Vagina (tissue), 2 donors: ENCODE results near the gene SMIM21. TPM values are rescaled to one million over a fixed set of nuclear protein-coding genes. Genes with fewer than 3 reads are reported as not detected.

ENCODE experiments used
- DNase-seq, 2 donors: peaks; one replicate each; pipeline ENCODE4 v3.0.0-alpha.2; 2017; ENCODE audit errors: extremely low spot score in 2 of 2
- H3K27ac ChIP-seq: fragments of 200-600 bp; sonication (generic); one replicate; pipeline ENCODE4 v1.5.1; 2019
- H3K27me3 ChIP-seq: fragments of 200-600 bp; sonication (generic); one replicate; pipeline ENCODE4 v1.5.1; 2019
- H3K36me3 ChIP-seq, 2 donors: fragments of 200-600 bp; sonication (generic); one replicate each; pipeline ENCODE4 v1.5.1; 2017 to 2019
- H3K4me1 ChIP-seq: fragments of 200-600 bp; sonication (generic); one replicate; pipeline ENCODE4 v1.5.1; 2019
- H3K4me3 ChIP-seq, 2 donors: fragments of 200-600 bp; sonication (generic); 1 replicate in 1 of 2; 2 replicates in 1 of 2; pipeline ENCODE4 v1.5.1; 2016 to 2019
- H3K9me3 ChIP-seq: fragments of 200-600 bp; sonication (generic); one replicate; pipeline ENCODE4 v1.5.1; 2019
- POLR2A ChIP-seq, 2 donors: fragments of 450-650 bp; IDR thresholded peaks; one replicate each; pipeline ENCODE4 v1.6.1; 2017; ENCODE audit warnings: antibody characterized with exemption in 2 of 2, mild to moderate bottlenecking in 2 of 2, moderate library complexity in 2 of 2
- POLR2AphosphoS5 ChIP-seq, 2 donors: sonication (generic); formaldehyde crosslinking; IDR thresholded peaks; one replicate each; pipeline ENCODE4 v1.9.0; 2017; ENCODE audit warnings: antibody characterized with exemption in 2 of 2, mild to moderate bottlenecking in 2 of 2, low read depth in 1 of 2; ENCODE audit not compliant: insufficient read depth in 1 of 2
- intact Hi-C: fragments of 100-400 bp; cut with DNase I; formaldehyde crosslinking; loops from one replicate; pipeline ENCODE4 v1.15.1; 2023
- total RNA-seq: library from RNA; depleted of rRNA; stranded (reverse); fragments of >200 nt; gene quantifications from one replicate; pipeline ENCODE4 v1.2.3, GENCODE V29; 2016
- TF ChIP-seq, protein P1 (sequence below), 3 experiments: fragments of 450-650 bp in 2 of 3; fragments of 200-600 bp in 1 of 3; sonication (generic) in 1 of 3; IDR thresholded peaks; one replicate each; pipeline ENCODE4 v1.5.1; 2017 to 2019; ENCODE audit warnings: antibody characterized with exemption in 3 of 3, mild to moderate bottlenecking in 2 of 3, moderate library complexity in 2 of 3

SMIM21 gene
- total RNA-seq, 1 donor from 2014 or later = not detected

DNA sequence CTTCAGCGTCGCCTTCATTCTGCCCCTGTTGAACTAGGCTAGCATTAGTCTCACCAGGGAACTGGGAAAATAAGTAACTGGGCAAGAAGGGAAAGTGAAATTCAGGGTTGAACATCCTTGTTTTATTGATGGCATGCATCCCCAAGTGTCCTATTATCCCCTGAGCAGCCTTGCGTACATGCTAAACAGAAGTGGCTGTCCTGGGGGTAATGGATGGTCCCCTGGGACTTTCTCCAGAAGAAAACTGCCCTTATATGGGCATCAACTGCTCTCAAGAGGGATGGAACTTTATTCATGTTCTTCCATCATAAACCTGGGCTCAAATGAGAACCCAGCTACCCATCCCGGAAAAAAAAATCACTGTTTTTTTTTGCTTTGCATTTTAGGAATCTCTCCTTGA lies 11.8 kb upstream of the SMIM21 start:
- Histone ChIP-seq H3K4me3 (no peak overlapping the region), H3K9me3 (no peaks in the 10 kb centered on the region), H3K27ac (no peak overlapping the region), H3K4me1 (no peaks in the 10 kb centered on the region), H3K36me3 (no peaks in the 10 kb centered on the region), H3K27me3 (no peaks in the 10 kb centered on the region)
- intact Hi-C loops = no loop called here
- TF ChIP-seq POLR2AphosphoS5 (IDR thresholded peaks at IDR 0.05; ENCODE audit: insufficient read depth in 1 of 2, low read depth in 1 of 2) (no peak), POLR2A (IDR thresholded peaks at IDR 0.05) (no peak)
- TF ChIP-seq, protein P1, sequence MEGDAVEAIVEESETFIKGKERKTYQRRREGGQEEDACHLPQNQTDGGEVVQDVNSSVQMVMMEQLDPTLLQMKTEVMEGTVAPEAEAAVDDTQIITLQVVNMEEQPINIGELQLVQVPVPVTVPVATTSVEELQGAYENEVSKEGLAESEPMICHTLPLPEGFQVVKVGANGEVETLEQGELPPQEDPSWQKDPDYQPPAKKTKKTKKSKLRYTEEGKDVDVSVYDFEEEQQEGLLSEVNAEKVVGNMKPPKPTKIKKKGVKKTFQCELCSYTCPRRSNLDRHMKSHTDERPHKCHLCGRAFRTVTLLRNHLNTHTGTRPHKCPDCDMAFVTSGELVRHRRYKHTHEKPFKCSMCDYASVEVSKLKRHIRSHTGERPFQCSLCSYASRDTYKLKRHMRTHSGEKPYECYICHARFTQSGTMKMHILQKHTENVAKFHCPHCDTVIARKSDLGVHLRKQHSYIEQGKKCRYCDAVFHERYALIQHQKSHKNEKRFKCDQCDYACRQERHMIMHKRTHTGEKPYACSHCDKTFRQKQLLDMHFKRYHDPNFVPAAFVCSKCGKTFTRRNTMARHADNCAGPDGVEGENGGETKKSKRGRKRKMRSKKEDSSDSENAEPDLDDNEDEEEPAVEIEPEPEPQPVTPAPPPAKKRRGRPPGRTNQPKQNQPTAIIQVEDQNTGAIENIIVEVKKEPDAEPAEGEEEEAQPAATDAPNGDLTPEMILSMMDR (IDR thresholded peaks at IDR 0.05) = no peak
- DNase-seq = no peak

DNA sequence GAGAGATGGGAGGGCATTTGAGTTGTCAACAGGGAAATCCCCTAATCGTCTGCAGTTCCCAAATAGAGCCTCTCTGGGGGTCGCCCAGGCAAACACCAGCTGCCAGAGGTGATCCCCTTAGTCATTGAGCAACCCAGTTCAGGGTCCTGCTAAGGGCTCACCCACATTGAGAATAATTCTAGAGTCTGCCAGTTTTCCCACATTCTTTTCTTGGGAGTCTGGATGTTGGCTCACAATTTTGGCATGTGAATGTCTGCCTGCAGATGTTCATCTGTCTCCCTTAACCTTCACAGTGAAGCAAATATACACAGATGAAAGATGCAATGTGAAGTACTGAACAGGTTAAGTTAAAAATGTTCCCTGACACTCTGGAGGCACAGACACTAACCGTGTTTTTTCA lies 11.4 kb upstream of the SMIM21 start:
- no peak overlapping the region for H3K4me3 ChIP-seq
- no peaks in the 10 kb centered on the region for H3K9me3 ChIP-seq
- H3K36me3 ChIP-seq = no peaks in the 10 kb centered on the region
- TF ChIP-seq POLR2AphosphoS5 (IDR thresholded peaks at IDR 0.05; ENCODE audit: insufficient read depth in 1 of 2, low read depth in 1 of 2) (no peak), POLR2A (IDR thresholded peaks at IDR 0.05) (no peak)
- TF ChIP-seq, protein P1 (IDR thresholded peaks at IDR 0.05) = no peak
- intact Hi-C loops = no loop called here
- H3K27ac ChIP-seq = no peak overlapping the region
- no peaks in the 10 kb centered on the region for H3K4me1 ChIP-seq
- H3K27me3 ChIP-seq = no peaks in the 10 kb centered on the region
- DNase-seq = no peak

DNA sequence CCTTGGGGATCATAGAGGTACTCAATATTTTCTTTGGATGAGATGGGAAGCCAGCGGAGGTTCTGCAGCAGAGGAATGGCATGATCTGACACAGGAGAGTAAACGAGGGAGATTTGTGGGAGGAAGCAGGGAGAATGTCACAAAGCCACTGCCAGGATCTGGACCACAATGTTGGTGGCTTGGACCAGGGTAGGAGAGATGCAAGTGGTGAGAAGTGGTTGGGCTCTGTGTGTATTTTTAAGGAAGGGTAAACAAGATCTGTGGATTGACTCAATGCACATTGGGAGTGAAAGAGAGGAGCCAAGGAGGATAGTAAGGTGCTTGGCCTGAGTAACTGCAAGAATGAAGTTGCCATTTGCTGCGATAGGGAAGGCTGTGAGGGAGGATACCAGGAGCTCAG lies 10.5 kb upstream of the SMIM21 start:
- TF ChIP-seq POLR2AphosphoS5 (IDR thresholded peaks at IDR 0.05; ENCODE audit: insufficient read depth in 1 of 2, low read depth in 1 of 2) (no peak), POLR2A (IDR thresholded peaks at IDR 0.05) (no peak)
- TF ChIP-seq, protein P1 (IDR thresholded peaks at IDR 0.05) = no peak
- Histone ChIP-seq H3K36me3 (no peaks in the 10 kb centered on the region), H3K4me3 (no peak overlapping the region), H3K27ac (no peak overlapping the region), H3K27me3 (no peaks in the 10 kb centered on the region), H3K4me1 (no peaks in the 10 kb centered on the region), H3K9me3 (no peaks in the 10 kb centered on the region)
- intact Hi-C loops = no loop called here
- DNase-seq = no peak

DNA sequence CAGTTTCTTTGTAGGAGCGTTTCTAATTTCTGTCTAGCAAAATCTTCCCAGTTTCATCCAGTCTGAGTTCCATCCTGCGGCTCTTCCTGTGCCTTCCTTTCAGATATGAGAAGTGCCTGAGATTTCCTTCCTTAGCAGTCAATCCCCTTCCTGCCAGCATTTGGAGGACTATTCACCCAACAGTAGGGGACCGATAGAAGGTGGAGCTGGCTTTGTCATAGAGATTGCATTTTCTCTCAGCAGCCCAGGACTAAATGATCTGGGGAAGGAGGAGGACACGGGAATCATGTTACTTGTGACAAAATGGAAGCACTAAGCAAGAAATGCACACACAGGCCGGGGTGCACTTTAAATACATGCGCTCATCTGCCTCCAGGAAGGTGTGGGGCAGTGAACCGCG lies 5.6 kb upstream of the SMIM21 start:
- Histone ChIP-seq H3K27me3 (no peaks in the 10 kb centered on the region), H3K9me3 (no peaks in the 10 kb centered on the region), H3K4me1 (no peaks in the 10 kb centered on the region), H3K4me3 (no peak overlapping the region), H3K36me3 (no peaks in the 10 kb centered on the region), H3K27ac (no peak overlapping the region)
- TF ChIP-seq POLR2A (IDR thresholded peaks at IDR 0.05) (no peak), POLR2AphosphoS5 (IDR thresholded peaks at IDR 0.05; ENCODE audit: insufficient read depth in 1 of 2, low read depth in 1 of 2) (no peak)
- TF ChIP-seq, protein P1 (IDR thresholded peaks at IDR 0.05) = no peak
- DNase-seq = no peak
- intact Hi-C loops = no loop called here

DNA sequence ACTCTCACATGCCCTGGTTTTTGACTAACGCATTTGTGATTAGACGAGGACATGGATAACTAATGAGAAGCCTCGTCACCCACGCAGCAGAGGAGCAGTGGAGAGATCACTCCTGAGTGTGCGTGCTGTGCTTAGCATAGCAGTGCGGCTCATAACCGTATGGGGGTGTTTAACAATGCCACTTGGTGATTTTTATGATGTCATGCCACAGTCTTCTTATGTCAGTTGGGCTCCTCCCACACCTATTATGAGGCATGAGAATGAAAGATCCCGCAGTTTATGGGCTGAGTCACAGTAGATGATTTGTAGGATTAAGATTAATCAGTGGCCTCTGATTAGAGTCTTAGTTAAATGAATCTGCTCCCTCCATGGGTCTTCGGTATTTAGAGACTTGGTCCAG lies 2.5 kb upstream of the SMIM21 start:
- DNase-seq = no peak
- TF ChIP-seq, protein P1 (IDR thresholded peaks at IDR 0.05) = no peak
- TF ChIP-seq POLR2AphosphoS5 (IDR thresholded peaks at IDR 0.05; ENCODE audit: insufficient read depth in 1 of 2, low read depth in 1 of 2) (no peak), POLR2A (IDR thresholded peaks at IDR 0.05) (no peak)
- no peaks in the 10 kb centered on the region for H3K9me3 ChIP-seq
- no peaks in the 10 kb centered on the region for H3K27me3 ChIP-seq
- H3K4me1 ChIP-seq = no peaks in the 10 kb centered on the region
- H3K27ac ChIP-seq = no peak overlapping the region
- intact Hi-C loops = no loop called here
- H3K36me3 ChIP-seq = no peaks in the 10 kb centered on the region
- no peak overlapping the region for H3K4me3 ChIP-seq
